Gastroesophageal sphincter (tissue), 3 donors: ENCODE data around the gene SETD7.

Experiments used
- CTCF ChIP-seq, 4 experiments: fragments of 200-600 bp in 2 of 4; fragments of 450-650 bp in 2 of 4; sonication (generic) in 1 of 4; IDR thresholded peaks; one replicate each; pipeline ENCODE4 v1.5.1; 2017 to 2019; ENCODE audit warnings: antibody characterized with exemption in 4 of 4, mild to moderate bottlenecking in 2 of 4, moderate library complexity in 2 of 4
- EP300 ChIP-seq: sonication (generic); formaldehyde crosslinking; IDR thresholded peaks from one replicate; pipeline ENCODE4 v1.6.1; 2017; ENCODE audit warnings: antibody characterized with exemption, mild to moderate bottlenecking
- POLR2AphosphoS5 ChIP-seq: sonication (generic); formaldehyde crosslinking; IDR thresholded peaks from one replicate; pipeline ENCODE4 v1.6.1; 2017; ENCODE audit warnings: antibody characterized with exemption

DNA sequence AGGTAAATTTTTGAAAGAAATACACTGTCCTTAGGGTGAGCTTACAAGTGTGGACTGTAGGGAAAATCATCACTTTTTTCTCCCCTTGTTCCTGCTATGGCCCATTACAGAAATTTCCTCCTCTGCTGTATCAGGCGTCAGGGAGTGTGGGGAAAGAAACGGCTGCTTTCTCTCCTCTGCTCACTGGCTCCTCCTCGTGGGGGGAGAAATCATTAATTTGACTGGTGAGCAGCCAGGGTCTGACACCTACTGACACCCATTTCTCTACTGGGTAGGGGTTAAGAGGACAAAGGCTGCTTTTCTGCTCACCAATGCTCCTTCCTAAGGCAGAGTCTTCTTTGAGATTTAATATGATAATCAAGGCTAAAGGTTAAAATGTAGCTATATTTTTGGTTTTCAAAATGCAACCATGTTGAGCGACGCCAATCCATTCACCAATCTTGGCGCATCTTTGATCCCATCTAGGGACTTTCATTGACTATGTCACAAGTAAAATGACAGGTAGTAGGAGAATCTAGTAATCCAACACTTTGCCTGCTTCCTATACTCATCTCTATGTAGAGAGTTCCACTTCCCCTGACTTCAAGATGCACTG, 25.1 kb downstream of the SETD7 start:
- peak; percentile 44 to 72 (median 54) for TF ChIP-seq CTCF (IDR thresholded peaks at IDR 0.05)
- no peak for TF ChIP-seq POLR2AphosphoS5
- no peak for TF ChIP-seq EP300
